Measurements from ENCODE around the gene CXCL5.
"Not testable (repeated sequence)": the region's sequence is repeated elsewhere in the genome, so short reads cannot be mapped to it uniquely, and the experiment has no call there.

The CXCL5 gene

GRCh38 chr4:74000301-74000700 lies 1.8 kb upstream of the CXCL5 start:
- DNase-seq: no peak
- TF ChIP-seq GATA1 (IDR thresholded peaks at IDR 0.05; ENCODE audit: low read depth, low read length): no peak
- TF ChIP-seq POLR2A (IDR thresholded peaks at IDR 0.05; ENCODE audit: low read length): no peak

GRCh38 chr4:73992050-73992449 lies 6.4 kb downstream of the CXCL5 start:
- TF ChIP-seq POLR2A (IDR thresholded peaks at IDR 0.05; ENCODE audit: low read length): no peak
- no peak for TF ChIP-seq GATA1 (IDR thresholded peaks at IDR 0.05; ENCODE audit: low read depth, low read length)
- peak in 1 of 2 experiments; percentile 25 for DNase-seq

- no peak for DNase-seq
- no peak for TF ChIP-seq GATA1 (IDR thresholded peaks at IDR 0.05; ENCODE audit: low read depth, low read length)
- no peak for TF ChIP-seq POLR2A (IDR thresholded peaks at IDR 0.05; ENCODE audit: low read length)
Observed at GRCh38 chr4:73991742-73992000, 6.8 kb downstream of the CXCL5 start.

- DNase-seq: peak in 1 of 2 experiments; percentile 60
- no peak for TF ChIP-seq GATA1 (IDR thresholded peaks at IDR 0.05; ENCODE audit: low read depth, low read length)
- TF ChIP-seq POLR2A (IDR thresholded peaks at IDR 0.05; ENCODE audit: low read length): no peak
Observed at GRCh38 chr4:73990988-73991741, 7.3 kb downstream of the CXCL5 start.

- TF ChIP-seq POLR2A (IDR thresholded peaks at IDR 0.05; ENCODE audit: low read length) (no peak), GATA1 (IDR thresholded peaks at IDR 0.05; ENCODE audit: low read depth, low read length) (no peak)
Observed at GRCh38 chr4:73989928-73990327, 8.5 kb downstream of the CXCL5 start.

GRCh38 chr4:73989031-73989430 lies 9.4 kb downstream of the CXCL5 start:
- TF ChIP-seq POLR2A (IDR thresholded peaks at IDR 0.05; ENCODE audit: low read length): no peak
- TF ChIP-seq GATA1 (IDR thresholded peaks at IDR 0.05; ENCODE audit: low read depth, low read length): no peak
- DNase-seq: no peak

More at GRCh38 chr4:73989928-73990327, 8.5 kb downstream of the CXCL5 start:
- DNase-seq: no peak

GRCh38 chr4:73988061-73988460 lies 10.4 kb downstream of the CXCL5 start, which contains the start of gene PPBP:
PPBP (minus strand) TSS chr4:73988190; CDS start chr4:73988103, 87 bp downstream.
- TF ChIP-seq GATA1 (IDR thresholded peaks at IDR 0.05; ENCODE audit: low read depth, low read length) (no peak), POLR2A (IDR thresholded peaks at IDR 0.05; ENCODE audit: low read length) (no peak)
- DNase-seq: no peak

GRCh38 chr4:73985528-73985852 lies 13.0 kb downstream of the CXCL5 start:
- TF ChIP-seq POLR2A (IDR thresholded peaks at IDR 0.05; ENCODE audit: low read length) (no peak), GATA1 (IDR thresholded peaks at IDR 0.05; ENCODE audit: low read depth, low read length) (no peak)

GRCh38 chr4:73984736-73985527 lies 13.5 kb downstream of the CXCL5 start:
- TF ChIP-seq POLR2A (IDR thresholded peaks at IDR 0.05; ENCODE audit: low read length): no peak
- no peak for TF ChIP-seq GATA1 (IDR thresholded peaks at IDR 0.05; ENCODE audit: low read depth, low read length)
- no peak for DNase-seq

More at GRCh38 chr4:73985528-73985852, 13.0 kb downstream of the CXCL5 start:
- DNase-seq: no peak

GRCh38 chr4:73981175-73981574 lies 17.3 kb downstream of the CXCL5 start:
- not testable (repeated sequence) for DNase-seq

- DNase-seq: no peak
- TF ChIP-seq POLR2A (IDR thresholded peaks at IDR 0.05; ENCODE audit: low read length): no peak
- TF ChIP-seq GATA1 (IDR thresholded peaks at IDR 0.05; ENCODE audit: low read depth, low read length): no peak
Observed at GRCh38 chr4:73979407-73979957, 19.0 kb downstream of the CXCL5 start.

GRCh38 chr4:73978886-73979285 lies 19.6 kb downstream of the CXCL5 start:
- DNase-seq: no peak
- no peak for TF ChIP-seq POLR2A (IDR thresholded peaks at IDR 0.05; ENCODE audit: low read length)
- no peak for TF ChIP-seq GATA1 (IDR thresholded peaks at IDR 0.05; ENCODE audit: low read depth, low read length)

- no peak for DNase-seq
- TF ChIP-seq GATA1 (IDR thresholded peaks at IDR 0.05; ENCODE audit: low read depth, low read length) (no peak), POLR2A (IDR thresholded peaks at IDR 0.05; ENCODE audit: low read length) (no peak)
Observed at GRCh38 chr4:73976716-73977115, 21.8 kb downstream of the CXCL5 start.

- no peak for TF ChIP-seq GATA1 (IDR thresholded peaks at IDR 0.05; ENCODE audit: low read depth, low read length)
- TF ChIP-seq POLR2A (IDR thresholded peaks at IDR 0.05; ENCODE audit: low read length): no peak
- no peak for DNase-seq
Observed at GRCh38 chr4:73976217-73976616, 22.3 kb downstream of the CXCL5 start.

- TF ChIP-seq GATA1 (IDR thresholded peaks at IDR 0.05; ENCODE audit: low read depth, low read length) (no peak), POLR2A (IDR thresholded peaks at IDR 0.05; ENCODE audit: low read length) (no peak)
- no peak for DNase-seq
Observed at GRCh38 chr4:73974352-73974751, 24.1 kb downstream of the CXCL5 start.

All from erythroblast (primary cell).